H9 (cell line): Measurements from ENCODE around the gene TMEM150B. TPM values are rescaled to one million over a fixed set of nuclear protein-coding genes. Genes with fewer than 3 reads are reported as not detected.

ENCODE experiments used
- DNase-seq: peaks from one replicate; pipeline ENCODE4 v3.0.0-alpha.2; 2017
- H2AFZ ChIP-seq: one replicate; pipeline ENCODE4 v1.6.1; 2013; ENCODE audit warnings: mild to moderate bottlenecking, low read length, control low read depth, moderate library complexity
- H2AK5ac ChIP-seq: 2 replicates; pipeline ENCODE4 v1.6.1; 2013; ENCODE audit warnings: low read length, control low read depth, mixed read lengths; ENCODE audit not compliant: insufficient read length
- H2BK120ac ChIP-seq: one replicate; pipeline ENCODE4 v1.6.1; 2013; ENCODE audit warnings: low read depth, mild to moderate bottlenecking, low read length, control low read depth, inconsistent platforms; ENCODE audit not compliant: poor library complexity, severe bottlenecking
- H2BK12ac ChIP-seq: 2 replicates; pipeline ENCODE4 v1.6.1; 2013; ENCODE audit warnings: low read length, control low read depth, mixed read lengths, low read depth; ENCODE audit not compliant: insufficient read length
- H2BK15ac ChIP-seq: 2 replicates; pipeline ENCODE4 v1.6.1; 2013; ENCODE audit warnings: low read depth, low read length, control low read depth
- H2BK20ac ChIP-seq: one replicate; pipeline ENCODE4 v1.6.1; 2013; ENCODE audit warnings: low read depth, mild to moderate bottlenecking, low read length, control low read depth, inconsistent platforms; ENCODE audit not compliant: poor library complexity, severe bottlenecking
- H2BK5ac ChIP-seq: 2 replicates; pipeline ENCODE4 v1.6.1; 2013; ENCODE audit warnings: low read length, control low read depth, mixed read lengths; ENCODE audit not compliant: insufficient read length
- H3K14ac ChIP-seq: 2 replicates; pipeline ENCODE4 v1.6.1; 2013; ENCODE audit warnings: low read length, control low read depth; ENCODE audit not compliant: insufficient read depth
- H3K18ac ChIP-seq: 2 replicates; pipeline ENCODE4 v1.6.1; 2013; ENCODE audit warnings: low read depth, mild to moderate bottlenecking, mixed read lengths, low read length, control low read depth; ENCODE audit not compliant: insufficient read length
- H3K23ac ChIP-seq: 2 replicates; pipeline ENCODE4 v1.6.1; 2013; ENCODE audit warnings: low read length, control low read depth, mixed read lengths, low read depth; ENCODE audit not compliant: insufficient read length
- H3K23me2 ChIP-seq: 2 replicates; pipeline ENCODE4 v1.6.1; 2013; ENCODE audit warnings: low read depth, mild to moderate bottlenecking, mixed read lengths, low read length, control low read depth; ENCODE audit not compliant: insufficient read length, poor library complexity, severe bottlenecking
- H3K27ac ChIP-seq: 2 replicates; pipeline ENCODE4 v1.5.1; 2013; ENCODE audit warnings: low read length, control low read depth, mixed read lengths, low read depth; ENCODE audit not compliant: insufficient read length
- H3K27me3 ChIP-seq: 2 replicates; pipeline ENCODE4 v1.6.1; 2013; ENCODE audit warnings: low read length, control low read depth, inconsistent platforms; ENCODE audit not compliant: insufficient read depth
- H3K4ac ChIP-seq: 2 replicates; pipeline ENCODE4 v1.6.1; 2013; ENCODE audit warnings: low read depth, mild to moderate bottlenecking, control low read depth, inconsistent platforms, low read length, moderate library complexity
- H3K4me1 ChIP-seq: 2 replicates; pipeline ENCODE4 v1.6.1; 2013; ENCODE audit warnings: low read length, control low read depth, inconsistent platforms; ENCODE audit not compliant: insufficient read depth
- H3K4me2 ChIP-seq: 2 replicates; pipeline ENCODE4 v1.6.1; 2013; ENCODE audit warnings: low read length, control low read depth, mixed read lengths; ENCODE audit not compliant: insufficient read length, insufficient read depth
- H3K56ac ChIP-seq: 2 replicates; pipeline ENCODE4 v1.6.1; 2013; ENCODE audit warnings: low read depth, mild to moderate bottlenecking, mixed read lengths, low read length, control low read depth; ENCODE audit not compliant: insufficient read length
- H3K79me1 ChIP-seq: 2 replicates; pipeline ENCODE4 v1.6.1; 2013; ENCODE audit warnings: low read depth, mild to moderate bottlenecking, moderate library complexity, low read length, control low read depth, inconsistent platforms; ENCODE audit not compliant: insufficient read depth, poor library complexity, severe bottlenecking
- H3K79me2 ChIP-seq: 2 replicates; pipeline ENCODE4 v1.6.1; 2013; ENCODE audit warnings: low read length, control low read depth, inconsistent platforms; ENCODE audit not compliant: insufficient read depth
- H3K9ac ChIP-seq: 2 replicates; pipeline ENCODE4 v1.6.1; 2013; ENCODE audit warnings: low read length, control low read depth, mixed read lengths; ENCODE audit not compliant: insufficient read length; ENCODE audit errors: extremely low read depth
- H3K9me3 ChIP-seq: one replicate; pipeline ENCODE4 v1.6.1; 2013; ENCODE audit warnings: low read depth, low read length, inconsistent platforms; ENCODE audit not compliant: control insufficient read depth
- H3T11ph ChIP-seq: one replicate; pipeline ENCODE4 v1.6.1; 2013; ENCODE audit warnings: mild to moderate bottlenecking, low read length, control low read depth, inconsistent platforms
- H4K20me1 ChIP-seq: one replicate; pipeline ENCODE4 v1.6.1; 2013; ENCODE audit not compliant: control insufficient read depth, insufficient read length, insufficient read depth
- H4K5ac ChIP-seq: 2 replicates; pipeline ENCODE4 v1.6.1; 2013; ENCODE audit warnings: low read depth, mild to moderate bottlenecking, mixed read lengths, low read length, control low read depth; ENCODE audit not compliant: insufficient read length
- H4K8ac ChIP-seq: replicated peaks from 2 replicates; pipeline ENCODE4 v1.6.1; 2013; ENCODE audit warnings: low read length, control low read depth, mixed read lengths, low read depth; ENCODE audit not compliant: insufficient read length
- H4K91ac ChIP-seq: 2 replicates; pipeline ENCODE4 v1.6.1; 2013; ENCODE audit warnings: low read depth, mild to moderate bottlenecking, moderate library complexity, mixed read lengths, low read length, control low read depth; ENCODE audit not compliant: insufficient read length
- H3K27ac Mint-ChIP-seq, 3 experiments: 2 replicates in 2 of 3; 3 replicates in 1 of 3; pipeline ENCODE4 v1.8.0; 2020 to 2021; ENCODE audit warnings: mixed read lengths in 3 of 3, mild to moderate bottlenecking in 1 of 3, moderate library complexity in 1 of 3
- H3K27me3 Mint-ChIP-seq: 2 replicates; pipeline ENCODE4 v1.8.0; 2021; ENCODE audit warnings: low read depth, mild to moderate bottlenecking, moderate library complexity, mixed read lengths
- H3K36me3 Mint-ChIP-seq, 3 experiments: 2 replicates in 2 of 3; 3 replicates in 1 of 3; pipeline ENCODE4 v1.8.0; 2020 to 2021; ENCODE audit warnings: low read depth in 3 of 3, mixed read lengths in 3 of 3; ENCODE audit not compliant: insufficient read depth in 1 of 3
- H3K4me1 Mint-ChIP-seq, 2 experiments: 2 replicates each; pipeline ENCODE4 v1.8.0; 2020; ENCODE audit warnings: mixed read lengths in 2 of 2
- H3K4me3 Mint-ChIP-seq, 2 experiments: 2 replicates in 1 of 2; 3 replicates in 1 of 2; pipeline ENCODE4 v1.8.0; 2020 to 2021; ENCODE audit warnings: mild to moderate bottlenecking in 2 of 2, mixed read lengths in 2 of 2, moderate library complexity in 1 of 2
- H3K9me3 Mint-ChIP-seq, 2 experiments: 2 replicates in 1 of 2; 3 replicates in 1 of 2; pipeline ENCODE4 v1.8.0; 2020; ENCODE audit warnings: mild to moderate bottlenecking in 2 of 2, mixed read lengths in 2 of 2, moderate library complexity in 1 of 2
- CTCF ChIP-seq: fragments of 200-600 bp; sonication (generic); conservative IDR thresholded peaks from 3 replicates; pipeline ENCODE4 v1.8.0; 2021; ENCODE audit warnings: antibody characterized with exemption, mild to moderate bottlenecking
- WGBS: extraction: QIAGEN DNeasy Blood & Tissue Kit; methylation state at CpG from one replicate; pipeline ENCODE4 v1.1.7; 2013; ENCODE audit warnings: missing lambda C conversion rate, low lambda C conversion rate, mixed read lengths; ENCODE audit not compliant: insufficient read length; ENCODE audit errors: extremely low coverage; 5-methylcytosine and 5-hydroxymethylcytosine counted together
- total RNA-seq: library from RNA; stranded (reverse); gene quantifications from 2 replicates; pipeline ENCODE4 v1.2.1, GENCODE V29; 2021

TMEM150B gene
- total RNA-seq, 1 experiment from 2014 or later, result 0.63 TPM

- no peak overlapping the region for H4K8ac ChIP-seq
- no peak overlapping the region for H4K91ac ChIP-seq
- H3K14ac ChIP-seq, result no peak overlapping the region
- no peaks in the 10 kb centered on the region for H3K79me1 ChIP-seq
- Mint-ChIP-seq H3K27ac (no peak overlapping the region), H3K27me3 (no peaks in the 10 kb centered on the region), H3K4me1 (peaks cover 4 to 11% of the 10 kb centered on the region in 2 experiments), H3K4me3 (no peak overlapping the region), H3K36me3 (peaks cover 14 to 55% (median 49%) of the 10 kb centered on the region in 3 experiments; a peak in 6 of 7 replicates), H3K9me3 (no peaks in the 10 kb centered on the region; a peak in 1 of 5 replicates)
- peaks cover 5% of the 10 kb centered on the region for H3K23me2 ChIP-seq
- no peak overlapping the region for H2AK5ac ChIP-seq
- no peak overlapping the region for H2BK120ac ChIP-seq
- H3T11ph ChIP-seq, result no peak overlapping the region
- no peaks in the 10 kb centered on the region for H3K4me1 ChIP-seq
- no peaks in the 10 kb centered on the region for H4K20me1 ChIP-seq
- H3K23ac ChIP-seq, result no peak overlapping the region
- no peaks in the 10 kb centered on the region for H3K79me2 ChIP-seq
- no peak overlapping the region for H3K18ac ChIP-seq
- no peak overlapping the region for H3K9ac ChIP-seq
- no peaks in the 10 kb centered on the region for H3K27me3 ChIP-seq
- no peak overlapping the region for H2BK5ac ChIP-seq
- no peak overlapping the region for H2BK15ac ChIP-seq
- TF ChIP-seq CTCF, result no peak
- WGBS, result no CpG with 5 or more reads among the region's 9 CpGs
- no peak overlapping the region for H3K56ac ChIP-seq
- no peak for DNase-seq
- no peak overlapping the region for H3K4ac ChIP-seq
- no peak overlapping the region for H2BK12ac ChIP-seq
- no peaks in the 10 kb centered on the region for H3K9me3 ChIP-seq
- no peak overlapping the region for H2BK20ac ChIP-seq
- H4K5ac ChIP-seq, result no peak overlapping the region
- H3K4me2 ChIP-seq, result no peak overlapping the region
- no peak overlapping the region for H3K27ac ChIP-seq
- no peak overlapping the region for H2AFZ ChIP-seq
Observed at GRCh38 chr19:55289117-55289796, 35.9 kb downstream of the TMEM150B start.
